Myocyte (in vitro differentiated cells): Measurements from ENCODE around the gene QRSL1. TPM values are rescaled to one million over a fixed set of nuclear protein-coding genes. Genes with fewer than 3 reads are reported as not detected.
"Not testable (repeated sequence)": the region's sequence is repeated elsewhere in the genome, so short reads cannot be mapped to it uniquely, and the experiment has no call there.

Experiments
- DNase-seq: peaks from one replicate; pipeline ENCODE4 v3.0.0-alpha.2; 2012; ENCODE audit warnings: low read depth
- total RNA-seq: library from RNA; depleted of rRNA; stranded (reverse); fragments of >200 nt; gene quantifications from 2 replicates; pipeline ENCODE4 v1.2.3, GENCODE V29; 2014

The QRSL1 gene
- total RNA-seq, 1 donor from 2014 or later = 13.4 TPM

- DNase-seq = no peak
Measured at GRCh38 chr6:106674541-106675229, 45.3 kb downstream of the QRSL1 start.

GRCh38 chr6:106677282-106677681 lies 47.9 kb downstream of the QRSL1 start:
- DNase-seq = no peak

- DNase-seq = no peak
Measured at GRCh38 chr6:106684011-106684410, 54.6 kb downstream of the QRSL1 start.

- no peak for DNase-seq
Measured at GRCh38 chr6:106685833-106686232, 56.5 kb downstream of the QRSL1 start.

- peak; percentile 59 for DNase-seq
Measured at GRCh38 chr6:106688177-106688951, 59.0 kb downstream of the QRSL1 start.

GRCh38 chr6:106692112-106692818 lies 62.9 kb downstream of the QRSL1 start:
- peak; percentile 85 for DNase-seq

GRCh38 chr6:106692819-106693208 lies 63.4 kb downstream of the QRSL1 start:
- no peak for DNase-seq

GRCh38 chr6:106693418-106693817 lies 64.0 kb downstream of the QRSL1 start:
- DNase-seq = peak; percentile 64

- DNase-seq = no peak
Measured at GRCh38 chr6:106694343-106694742, 65.0 kb downstream of the QRSL1 start.

- DNase-seq = no peak
Measured at GRCh38 chr6:106700581-106700980, 71.2 kb downstream of the QRSL1 start.

GRCh38 chr6:106701201-106701600 lies 71.8 kb downstream of the QRSL1 start:
- not testable (repeated sequence) for DNase-seq

GRCh38 chr6:106702046-106702445 lies 72.7 kb downstream of the QRSL1 start:
- no peak for DNase-seq

- no peak for DNase-seq
Measured at GRCh38 chr6:106702451-106703110, 73.2 kb downstream of the QRSL1 start.

GRCh38 chr6:106704327-106704726 lies 74.9 kb downstream of the QRSL1 start:
- no peak for DNase-seq

- no peak for DNase-seq
Measured at GRCh38 chr6:106705156-106705555, 75.8 kb downstream of the QRSL1 start.

- DNase-seq = no peak
Measured at GRCh38 chr6:106710580-106710979, 81.2 kb downstream of the QRSL1 start.

GRCh38 chr6:106714281-106714680 lies 84.9 kb downstream of the QRSL1 start:
- no peak for DNase-seq

- no peak for DNase-seq
Measured at GRCh38 chr6:106715922-106716321, 86.5 kb downstream of the QRSL1 start.

GRCh38 chr6:106716966-106717365 lies 87.6 kb downstream of the QRSL1 start:
- no peak for DNase-seq
